ENCODE measurements around the gene NKX1-1. TPM values are rescaled to one million over a fixed set of nuclear protein-coding genes. Genes with fewer than 3 reads are reported as not detected.
A peak's percentile ranks its signal among the peaks of the same experiment; 100 is the strongest.

NKX1-1 gene
- total and polyA plus RNA-seq, 11 donors = not detected

DNA sequence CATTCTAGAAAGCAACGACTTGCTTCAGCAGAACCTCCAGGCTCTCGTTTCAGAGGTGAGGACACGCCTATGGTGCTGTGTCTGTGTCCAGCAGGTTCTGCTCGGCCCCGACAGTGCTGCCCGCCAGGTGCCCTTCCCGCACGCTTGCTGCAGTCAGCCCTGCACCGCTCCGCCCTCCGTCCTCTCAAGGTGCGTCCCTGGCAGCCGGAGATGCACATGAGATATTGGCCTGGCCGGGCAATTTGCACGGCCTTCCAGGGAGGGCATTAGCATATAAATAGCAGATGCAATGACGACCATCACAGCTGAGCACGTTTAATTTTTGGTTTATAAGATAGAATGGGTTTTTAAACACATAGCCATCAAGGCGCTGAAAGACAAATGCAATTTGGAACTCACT is 44.8 kb downstream of the NKX1-1 start:
- no peak for DNase-seq
- Histone ChIP-seq H3K4me1 (peaks cover 0 to 1% (median 0%) of the 10 kb centered on the region in 12 donors), H3K27me3 (no peaks in the 10 kb centered on the region), H3K36me3 (peaks cover 0 to 50% (median 11%) of the 10 kb centered on the region in 9 donors), H3K9me3 (no peaks in the 10 kb centered on the region), H3K27ac (no peak overlapping the region), H3K4me3 (no peak overlapping the region)
- WGBS, 4 donors = 85 to 93% (median 89%) methylated on average over 18 of the region's 18 CpGs
- intact Hi-C loops (cut with DNase I) = no loop called here
- no peak for ATAC-seq
- TF ChIP-seq POLR2A (IDR thresholded peaks at IDR 0.05) = no peak
- TF ChIP-seq, protein P1, sequence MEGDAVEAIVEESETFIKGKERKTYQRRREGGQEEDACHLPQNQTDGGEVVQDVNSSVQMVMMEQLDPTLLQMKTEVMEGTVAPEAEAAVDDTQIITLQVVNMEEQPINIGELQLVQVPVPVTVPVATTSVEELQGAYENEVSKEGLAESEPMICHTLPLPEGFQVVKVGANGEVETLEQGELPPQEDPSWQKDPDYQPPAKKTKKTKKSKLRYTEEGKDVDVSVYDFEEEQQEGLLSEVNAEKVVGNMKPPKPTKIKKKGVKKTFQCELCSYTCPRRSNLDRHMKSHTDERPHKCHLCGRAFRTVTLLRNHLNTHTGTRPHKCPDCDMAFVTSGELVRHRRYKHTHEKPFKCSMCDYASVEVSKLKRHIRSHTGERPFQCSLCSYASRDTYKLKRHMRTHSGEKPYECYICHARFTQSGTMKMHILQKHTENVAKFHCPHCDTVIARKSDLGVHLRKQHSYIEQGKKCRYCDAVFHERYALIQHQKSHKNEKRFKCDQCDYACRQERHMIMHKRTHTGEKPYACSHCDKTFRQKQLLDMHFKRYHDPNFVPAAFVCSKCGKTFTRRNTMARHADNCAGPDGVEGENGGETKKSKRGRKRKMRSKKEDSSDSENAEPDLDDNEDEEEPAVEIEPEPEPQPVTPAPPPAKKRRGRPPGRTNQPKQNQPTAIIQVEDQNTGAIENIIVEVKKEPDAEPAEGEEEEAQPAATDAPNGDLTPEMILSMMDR (IDR thresholded peaks at IDR 0.05) = no peak

DNA sequence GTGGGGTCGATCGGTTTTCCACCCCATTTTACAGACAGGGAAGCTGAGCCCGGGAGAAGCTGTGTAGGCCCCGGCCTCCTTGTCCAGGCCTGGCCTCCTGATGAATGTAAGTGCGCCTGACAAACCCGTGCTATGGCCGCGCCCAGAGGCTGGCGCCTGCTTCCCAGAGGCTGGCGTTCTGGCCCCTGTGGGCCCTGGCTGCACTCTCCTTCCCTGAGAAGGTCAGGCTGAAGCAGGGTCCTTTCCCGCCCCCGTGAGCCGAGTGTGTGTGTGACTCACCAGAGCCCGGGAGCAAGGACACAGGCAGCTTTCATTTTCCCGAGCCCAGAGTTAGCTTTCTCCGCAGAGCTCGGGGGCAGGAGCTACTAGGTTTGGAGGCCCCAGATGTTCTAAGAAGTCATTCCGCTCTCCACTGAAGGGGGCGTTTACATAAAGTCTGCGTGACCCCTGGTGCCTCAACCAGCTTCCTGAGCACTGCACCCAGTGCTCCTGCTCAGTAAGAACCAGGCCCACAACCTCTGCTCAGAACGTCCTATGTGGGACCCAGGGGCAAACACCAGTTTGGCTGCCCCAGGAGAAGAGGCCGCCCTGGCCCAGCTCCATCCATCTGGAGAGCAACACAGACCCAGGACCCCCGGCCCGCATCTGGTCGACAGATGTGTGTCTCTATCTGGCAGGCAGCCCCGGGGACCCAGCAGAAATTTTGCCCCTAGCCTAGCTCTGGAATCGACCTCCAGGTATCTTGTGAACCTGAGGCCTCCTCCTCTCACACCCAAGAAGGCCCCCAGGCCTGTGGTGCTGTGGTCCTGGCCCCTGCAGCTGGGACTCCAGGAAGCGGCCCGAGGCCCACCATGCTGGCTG is 45.6 kb downstream of the NKX1-1 start:
- 87 to 94% (median 89%) methylated on average over 11 to 29 of the region's 29 CpGs for WGBS, 4 donors
- Histone ChIP-seq H3K4me3 (no peak overlapping the region), H3K4me1 (peaks cover 0 to 4% (median 0%) of the 10 kb centered on the region in 12 donors), H3K36me3 (peaks cover 0 to 43% (median 8%) of the 10 kb centered on the region in 9 donors), H3K27me3 (no peaks in the 10 kb centered on the region), H3K9me3 (no peaks in the 10 kb centered on the region), H3K27ac (peak overlapping the region in 1 of 12 donors; percentile 5)
- no peak for DNase-seq
- ATAC-seq = no peak
- TF ChIP-seq, protein P1 (IDR thresholded peaks at IDR 0.05) = no peak
- TF ChIP-seq POLR2A (IDR thresholded peaks at IDR 0.05) = no peak
- intact Hi-C loops (cut with DNase I) = no loop called here

DNA sequence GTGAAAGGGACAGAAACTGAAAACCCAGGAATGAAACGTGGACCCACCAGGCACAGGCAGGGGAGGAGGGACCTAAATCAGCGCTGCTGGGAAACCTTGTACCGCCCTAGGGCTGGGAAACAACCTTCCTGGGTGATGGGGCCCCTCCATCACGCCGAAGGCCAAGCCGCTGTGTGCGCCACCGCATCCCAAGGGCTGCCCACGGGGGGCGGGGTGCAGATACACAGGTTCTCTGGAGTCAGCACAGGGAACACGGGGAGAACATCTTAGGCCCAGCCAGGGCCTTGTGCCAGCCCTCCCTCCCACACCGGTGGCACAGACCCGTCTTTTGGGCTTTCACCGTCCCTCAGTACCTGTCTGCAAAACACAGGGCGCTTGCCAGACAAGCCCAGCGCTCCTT is 46.3 kb downstream of the NKX1-1 start:
- no peaks in the 10 kb centered on the region for H3K9me3 ChIP-seq
- intact Hi-C loops (cut with DNase I) = loop anchor here in 9 of 10 donors (5.0 to 10.0 kb wide), 6 partner anchors 152 to 367 kb away; partner anchors contain the start of genes TACC3 (in 6 of the 9) and TMEM129 (in 6 of the 9)
- no peaks in the 10 kb centered on the region for H3K27me3 ChIP-seq
- 91% methylated on average over 12 to 16 of the region's 16 CpGs for WGBS, 4 donors
- peaks cover 0 to 4% (median 0%) of the 10 kb centered on the region in 12 donors for H3K4me1 ChIP-seq
- H3K4me3 ChIP-seq = no peak overlapping the region
- TF ChIP-seq, protein P1 (IDR thresholded peaks at IDR 0.05) = no peak
- no peak for TF ChIP-seq POLR2A (IDR thresholded peaks at IDR 0.05)
- peaks cover 0 to 45% (median 8%) of the 10 kb centered on the region in 9 donors for H3K36me3 ChIP-seq
- ATAC-seq = no peak
- no peak for DNase-seq
- no peak overlapping the region for H3K27ac ChIP-seq

DNA sequence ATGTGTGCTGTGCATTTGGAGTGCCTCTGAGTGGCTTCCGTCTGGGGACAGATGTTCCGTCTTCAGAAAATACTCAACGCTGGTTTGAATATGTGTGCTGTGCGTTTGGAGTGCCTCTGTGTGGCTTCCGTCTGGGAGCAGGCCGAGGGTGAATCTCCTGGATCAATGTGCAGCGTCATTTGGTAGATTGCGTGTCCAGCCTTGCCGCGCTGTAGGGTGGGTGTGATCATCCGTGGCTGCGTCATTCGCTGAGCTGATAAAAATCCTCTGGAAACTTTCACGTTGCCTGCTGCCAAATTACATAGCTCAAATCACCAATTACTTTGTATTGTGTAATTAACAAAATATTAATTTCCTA is 47.1 kb downstream of the NKX1-1 start:
- no peak overlapping the region for H3K27ac ChIP-seq
- H3K4me1 ChIP-seq = peaks cover 0 to 4% (median 0%) of the 10 kb centered on the region in 12 donors
- no peaks in the 10 kb centered on the region for H3K27me3 ChIP-seq
- peaks cover 0 to 52% (median 8%) of the 10 kb centered on the region in 9 donors for H3K36me3 ChIP-seq
- DNase-seq (no peak), ATAC-seq (no peak)
- H3K9me3 ChIP-seq = no peaks in the 10 kb centered on the region
- WGBS, 4 donors = 86 to 95% (median 90%) methylated on average over 14 of the region's 14 CpGs
- TF ChIP-seq, protein P1 (IDR thresholded peaks at IDR 0.05) = no peak
- TF ChIP-seq POLR2A (IDR thresholded peaks at IDR 0.05) = no peak
- H3K4me3 ChIP-seq = no peak overlapping the region
- intact Hi-C loops (cut with DNase I) = loop anchor here in 9 of 10 donors (5.0 to 10.0 kb wide), 6 partner anchors 153 to 368 kb away; partner anchors contain the start of genes TACC3 (in 6 of the 9) and TMEM129 (in 6 of the 9)
